ENCODE results near the gene SORCS1.

GRCh38 chr10:106577756-106578155 is 586.8 kb downstream of the SORCS1 start:
- TF ChIP-seq SALL2 (tag by site-specific recombination; IDR thresholded peaks at IDR 0.05; ENCODE audit: borderline replicate concordance) (no peak), CTCF (tag by site-specific recombination; IDR thresholded peaks at IDR 0.05) (no peak), ZNF202 (tag by site-specific recombination; IDR thresholded peaks at IDR 0.05; ENCODE audit: borderline replicate concordance) (no peak), SCRT1 (tag by site-specific recombination; IDR thresholded peaks at IDR 0.05; ENCODE audit: borderline replicate concordance) (no peak), ZNF398 (tag by site-specific recombination; IDR thresholded peaks at IDR 0.05) (no peak), ELK4 (IDR thresholded peaks at IDR 0.05; ENCODE audit: borderline replicate concordance, low read depth, low read length) (no peak), ZNF558 (tag by site-specific recombination; IDR thresholded peaks at IDR 0.05) (no peak), MZF1 (tag by site-specific recombination; IDR thresholded peaks at IDR 0.05; ENCODE audit: borderline replicate concordance) (no peak), ZNF549 (tag by site-specific recombination; IDR thresholded peaks at IDR 0.05) (no peak), OSR2 (tag by site-specific recombination; IDR thresholded peaks at IDR 0.05) (no peak), ZNF214 (tag by site-specific recombination; IDR thresholded peaks at IDR 0.05; ENCODE audit: borderline replicate concordance) (no peak), ZNF24 (tag by site-specific recombination; IDR thresholded peaks at IDR 0.05) (no peak), ZNF610 (tag by site-specific recombination; IDR thresholded peaks at IDR 0.05; ENCODE audit: borderline replicate concordance) (no peak)

All from HEK293 (cell line).